Progenitor cell of endocrine pancreas (in vitro differentiated cells): Measurements from ENCODE around the gene SPTBN1. TPM values are rescaled to one million over a fixed set of nuclear protein-coding genes. Genes with fewer than 3 reads are reported as not detected.
A peak's percentile ranks its signal among the peaks of the same experiment; 100 is the strongest.

Experiments
- DNase-seq: peaks from one replicate; pipeline ENCODE4 v3.0.0; 2021; ENCODE audit warnings: low spot score; ENCODE audit not compliant: unreplicated experiment
- H3K27ac Mint-ChIP-seq: 2 replicates; pipeline ENCODE4 v1.8.0; 2021; ENCODE audit warnings: mild to moderate bottlenecking, moderate library complexity, mixed read lengths
- H3K27me3 Mint-ChIP-seq: 2 replicates; pipeline ENCODE4 v1.8.0; 2021; ENCODE audit warnings: mixed read lengths
- H3K36me3 Mint-ChIP-seq: 2 replicates; pipeline ENCODE4 v1.8.0; 2022; ENCODE audit warnings: mixed read lengths; ENCODE audit not compliant: insufficient read depth
- H3K4me1 Mint-ChIP-seq: 2 replicates; pipeline ENCODE4 v1.8.0; 2021; ENCODE audit warnings: low read depth, mixed read lengths
- H3K4me3 Mint-ChIP-seq: 2 replicates; pipeline ENCODE4 v1.8.0; 2021; ENCODE audit warnings: low read depth, mild to moderate bottlenecking, moderate library complexity, mixed read lengths
- H3K9me3 Mint-ChIP-seq: 2 replicates; pipeline ENCODE4 v1.8.0; 2021; ENCODE audit warnings: low read depth, mixed read lengths
- CTCF ChIP-seq: fragments of 200-600 bp; sonication (generic); IDR thresholded peaks from one replicate; pipeline ENCODE4 v1.5.0; 2021; ENCODE audit warnings: antibody characterized with exemption, mild to moderate bottlenecking; ENCODE audit not compliant: unreplicated experiment
- total RNA-seq: library from RNA; stranded (reverse); gene quantifications from 2 replicates; pipeline ENCODE4 v1.2.1, GENCODE V29; 2021

The SPTBN1 gene
- total RNA-seq, 1 donor from 2014 or later = 287 TPM

GRCh38 chr2:54519841-54520459, 63.8 kb downstream of the SPTBN1 start:
- DNase-seq = no peak
- Mint-ChIP-seq H3K27ac (peak overlapping the region; percentile 47), H3K4me1 (peaks cover 28% of the 10 kb centered on the region), H3K9me3 (no peaks in the 10 kb centered on the region), H3K36me3 (no peaks in the 10 kb centered on the region), H3K27me3 (no peaks in the 10 kb centered on the region), H3K4me3 (no peak overlapping the region)
- no peak for TF ChIP-seq CTCF

- H3K4me3 Mint-ChIP-seq = no peak overlapping the region
- TF ChIP-seq CTCF = no peak
- no peak for DNase-seq
- no peaks in the 10 kb centered on the region for H3K27me3 Mint-ChIP-seq
- no peaks in the 10 kb centered on the region for H3K9me3 Mint-ChIP-seq
- H3K36me3 Mint-ChIP-seq = no peaks in the 10 kb centered on the region
- H3K4me1 Mint-ChIP-seq = peaks cover 28% of the 10 kb centered on the region
- no peak overlapping the region for H3K27ac Mint-ChIP-seq
These were observed 64.6 kb downstream of the SPTBN1 start for GRCh38 chr2:54520687-54521086.

DNA sequence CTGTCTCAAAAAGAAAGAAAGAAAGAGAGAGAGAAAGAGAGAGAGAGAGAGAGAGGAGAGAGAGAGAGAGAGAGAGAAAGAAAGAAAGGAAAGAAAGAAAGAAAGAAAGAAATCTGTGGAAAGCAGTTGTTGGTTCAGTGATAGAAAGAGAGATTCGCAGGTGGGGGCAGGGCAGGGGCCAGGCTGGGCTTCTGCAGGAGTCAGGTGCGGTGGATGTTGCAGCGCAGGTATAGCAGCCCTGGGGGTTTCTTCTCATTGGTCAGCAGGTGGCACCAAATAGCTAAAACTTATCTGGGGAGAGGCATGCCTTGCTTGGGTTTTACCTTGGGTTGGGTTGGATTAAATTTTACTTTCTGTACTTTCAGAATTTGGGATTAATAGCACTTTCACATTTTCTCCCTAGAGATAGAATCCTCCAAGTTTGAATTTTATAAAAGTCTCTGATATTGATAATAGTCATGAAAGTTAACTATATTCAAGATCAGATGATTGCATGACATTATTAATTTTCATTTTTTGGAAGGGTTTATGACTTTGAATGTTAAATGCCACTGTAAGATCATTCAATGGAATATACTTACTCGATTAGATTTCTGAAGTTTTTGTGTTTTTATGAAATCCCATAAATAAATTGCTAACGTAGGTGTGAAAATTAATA, 66.6 kb downstream of the SPTBN1 start:
- no peaks in the 10 kb centered on the region for H3K27me3 Mint-ChIP-seq
- H3K27ac Mint-ChIP-seq = no peak overlapping the region
- no peaks in the 10 kb centered on the region for H3K9me3 Mint-ChIP-seq
- DNase-seq = peak; percentile 50
- no peak overlapping the region for H3K4me3 Mint-ChIP-seq
- TF ChIP-seq CTCF = peak; percentile 80
- peaks cover 1% of the 10 kb centered on the region for H3K36me3 Mint-ChIP-seq
- H3K4me1 Mint-ChIP-seq = peaks cover 28% of the 10 kb centered on the region

GRCh38 chr2:54523324-54523959, 67.3 kb downstream of the SPTBN1 start:
- no peak for DNase-seq
- H3K36me3 Mint-ChIP-seq = peaks cover 6% of the 10 kb centered on the region
- peaks cover 34% of the 10 kb centered on the region for H3K4me1 Mint-ChIP-seq
- no peak for TF ChIP-seq CTCF
- no peaks in the 10 kb centered on the region for H3K27me3 Mint-ChIP-seq
- no peak overlapping the region for H3K27ac Mint-ChIP-seq
- no peaks in the 10 kb centered on the region for H3K9me3 Mint-ChIP-seq
- H3K4me3 Mint-ChIP-seq = no peak overlapping the region

DNA sequence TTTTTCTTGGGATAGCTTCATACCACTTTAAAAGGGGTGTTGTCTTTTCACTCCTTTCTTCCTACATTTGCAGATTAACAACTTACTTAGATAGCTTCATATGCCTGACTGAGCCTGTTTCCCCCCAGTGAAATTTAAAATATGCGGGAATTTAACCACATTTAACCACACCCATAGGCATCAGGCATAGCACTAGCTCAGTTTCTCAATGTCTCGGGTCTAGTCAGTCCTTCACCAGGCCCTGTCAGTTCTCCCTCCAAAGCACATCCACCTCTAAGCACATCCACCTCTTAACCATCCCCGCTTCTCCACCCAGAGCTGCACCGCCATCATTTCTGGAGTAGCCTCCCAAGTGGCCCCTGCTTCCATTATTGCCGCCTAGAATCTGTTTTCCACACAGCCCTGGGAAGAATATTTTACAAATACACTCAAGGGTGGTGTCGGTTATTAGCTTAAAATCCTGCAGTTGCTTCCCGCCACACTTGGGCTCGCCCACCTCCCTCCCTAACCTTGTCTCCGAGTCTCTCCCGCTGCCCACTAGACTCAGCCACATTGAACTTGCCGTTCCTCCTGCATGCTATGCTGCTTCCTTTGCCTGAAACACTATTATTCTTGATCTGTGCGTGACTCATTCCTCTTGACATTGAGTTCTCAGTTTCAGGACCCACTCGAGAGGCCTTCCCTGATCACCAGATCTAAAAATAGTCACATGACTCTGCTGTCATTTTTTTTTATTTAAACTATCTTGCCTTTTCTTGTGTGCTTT, 68.3 kb downstream of the SPTBN1 start:
- peaks cover 28% of the 10 kb centered on the region for H3K4me1 Mint-ChIP-seq
- DNase-seq = no peak
- no peak overlapping the region for H3K4me3 Mint-ChIP-seq
- no peaks in the 10 kb centered on the region for H3K27me3 Mint-ChIP-seq
- peaks cover 8% of the 10 kb centered on the region for H3K36me3 Mint-ChIP-seq
- peak overlapping the region; percentile 54 for H3K27ac Mint-ChIP-seq
- no peak for TF ChIP-seq CTCF
- no peaks in the 10 kb centered on the region for H3K9me3 Mint-ChIP-seq
